ENCODE measurements around the gene CFAP61. TPM values are rescaled to one million over a fixed set of nuclear protein-coding genes. Genes with fewer than 3 reads are reported as not detected.
"Not testable (repeated sequence)": the region's sequence is repeated elsewhere in the genome, so short reads cannot be mapped to it uniquely, and the experiment has no call there.

The CFAP61 gene
- total and polyA plus RNA-seq, 9 donors, result 0.37 to 4.7 (median 2.2) TPM

GRCh38 chr20:20237093-20237959 lies 185.0 kb downstream of the CFAP61 start:
- Histone ChIP-seq H3K4me3 (ENCODE audit: low read length) (no peak overlapping the region), H3K27ac (ENCODE audit: low read length) (no peak overlapping the region), H3K9me3 (replicated peaks; ENCODE audit: control insufficient read depth, low read depth, low read length) (no peaks in the 10 kb centered on the region), H3K27me3 (ENCODE audit: control insufficient read depth, insufficient read depth, low read length) (peaks cover 2% of the 10 kb centered on the region), H3K4me1 (ENCODE audit: control insufficient read depth, insufficient read depth, low read length) (peaks cover 10% of the 10 kb centered on the region), H3K36me3 (ENCODE audit: control insufficient read depth, insufficient read depth, low read length) (no peaks in the 10 kb centered on the region)
- DNase-seq, result peak; percentile 47
- 63% methylated on average over 4 of the region's 11 CpGs for WGBS (ENCODE audit: insufficient coverage)

DNA sequence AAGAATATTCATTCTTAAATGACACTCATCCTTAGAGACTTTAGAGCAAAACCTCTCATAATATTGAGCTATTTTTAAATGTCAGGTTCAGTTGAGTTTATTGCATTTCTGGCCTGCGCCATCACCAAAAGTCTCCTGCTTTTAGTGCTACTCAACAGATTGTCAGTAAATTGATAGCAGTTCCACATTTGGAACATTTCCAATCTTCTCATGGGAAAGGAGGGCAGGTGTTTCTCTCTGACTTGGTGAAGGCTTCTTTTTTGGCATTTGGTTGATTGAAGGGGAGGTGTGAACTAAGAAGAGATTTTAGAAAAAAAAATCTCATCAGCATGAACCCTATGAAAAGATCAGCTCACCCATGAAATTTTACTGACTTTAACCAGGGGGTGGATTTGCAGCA lies 189.6 kb downstream of the CFAP61 start:
- no CpG with 5 or more reads among the region's 1 CpG for WGBS (ENCODE audit: insufficient coverage)
- no peak overlapping the region for H3K27ac ChIP-seq (ENCODE audit: low read length)

GRCh38 chr20:20244384-20244783 lies 192.1 kb downstream of the CFAP61 start:
- not testable (repeated sequence) for H3K4me1 ChIP-seq (ENCODE audit: control insufficient read depth, insufficient read depth, low read length); DNase-seq; H3K4me3 ChIP-seq (ENCODE audit: low read length); H3K27ac ChIP-seq (ENCODE audit: low read length); H3K9me3 ChIP-seq (replicated peaks; ENCODE audit: control insufficient read depth, low read depth, low read length); H3K27me3 ChIP-seq (ENCODE audit: control insufficient read depth, insufficient read depth, low read length); H3K36me3 ChIP-seq (ENCODE audit: control insufficient read depth, insufficient read depth, low read length)
- WGBS (ENCODE audit: insufficient coverage), result 33% methylated on average over 1 of the region's 1 CpG

More for the DNA sequence above, 189.6 kb downstream of the CFAP61 start:
- no peaks in the 10 kb centered on the region for H3K36me3 ChIP-seq (ENCODE audit: control insufficient read depth, insufficient read depth, low read length)
- H3K4me3 ChIP-seq (ENCODE audit: low read length), result no peak overlapping the region
- no peaks in the 10 kb centered on the region for H3K4me1 ChIP-seq (ENCODE audit: control insufficient read depth, insufficient read depth, low read length)
- H3K27me3 ChIP-seq (ENCODE audit: control insufficient read depth, insufficient read depth, low read length), result peaks cover 2% of the 10 kb centered on the region
- no peaks in the 10 kb centered on the region for H3K9me3 ChIP-seq (replicated peaks; ENCODE audit: control insufficient read depth, low read depth, low read length)
- no peak for DNase-seq

DNA sequence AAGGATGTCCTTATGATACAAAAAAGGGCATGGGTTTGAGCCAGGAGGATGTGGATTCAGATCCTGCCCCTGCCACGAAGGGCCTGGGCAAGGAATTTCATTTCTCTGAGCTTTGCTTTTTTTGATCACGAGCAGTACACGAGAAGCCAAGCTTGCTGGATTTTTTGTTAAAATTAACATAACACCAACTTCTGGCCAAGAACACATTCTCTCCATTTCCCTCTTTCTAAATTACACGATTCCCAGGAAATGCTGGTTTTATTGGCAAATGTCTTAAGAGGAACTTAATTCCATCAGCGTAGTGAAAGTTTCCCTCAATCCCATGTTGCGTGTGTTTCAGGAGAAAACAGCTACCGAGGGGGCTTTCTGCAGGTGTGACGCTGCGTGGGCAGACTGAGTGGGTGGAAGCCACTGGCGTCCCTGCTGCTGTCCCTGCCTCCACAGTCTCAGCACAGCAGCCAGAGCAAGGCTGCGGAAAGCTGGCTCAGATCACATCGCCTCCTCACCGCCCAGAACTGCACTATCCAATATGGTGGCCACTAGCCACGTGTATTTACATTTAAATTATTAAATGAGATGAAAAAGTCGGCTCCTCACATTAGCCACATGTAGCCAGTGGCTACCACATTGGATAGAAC lies 194.8 kb downstream of the CFAP61 start:
- Histone ChIP-seq H3K27ac (ENCODE audit: low read length) (no peak overlapping the region), H3K36me3 (ENCODE audit: control insufficient read depth, insufficient read depth, low read length) (no peaks in the 10 kb centered on the region), H3K4me3 (ENCODE audit: low read length) (no peak overlapping the region), H3K4me1 (ENCODE audit: control insufficient read depth, insufficient read depth, low read length) (peaks cover 6% of the 10 kb centered on the region), H3K9me3 (replicated peaks; ENCODE audit: control insufficient read depth, low read depth, low read length) (no peaks in the 10 kb centered on the region), H3K27me3 (ENCODE audit: control insufficient read depth, insufficient read depth, low read length) (no peaks in the 10 kb centered on the region)
- 87% methylated on average over 3 of the region's 15 CpGs for WGBS (ENCODE audit: insufficient coverage)
- DNase-seq, result no peak

DNA sequence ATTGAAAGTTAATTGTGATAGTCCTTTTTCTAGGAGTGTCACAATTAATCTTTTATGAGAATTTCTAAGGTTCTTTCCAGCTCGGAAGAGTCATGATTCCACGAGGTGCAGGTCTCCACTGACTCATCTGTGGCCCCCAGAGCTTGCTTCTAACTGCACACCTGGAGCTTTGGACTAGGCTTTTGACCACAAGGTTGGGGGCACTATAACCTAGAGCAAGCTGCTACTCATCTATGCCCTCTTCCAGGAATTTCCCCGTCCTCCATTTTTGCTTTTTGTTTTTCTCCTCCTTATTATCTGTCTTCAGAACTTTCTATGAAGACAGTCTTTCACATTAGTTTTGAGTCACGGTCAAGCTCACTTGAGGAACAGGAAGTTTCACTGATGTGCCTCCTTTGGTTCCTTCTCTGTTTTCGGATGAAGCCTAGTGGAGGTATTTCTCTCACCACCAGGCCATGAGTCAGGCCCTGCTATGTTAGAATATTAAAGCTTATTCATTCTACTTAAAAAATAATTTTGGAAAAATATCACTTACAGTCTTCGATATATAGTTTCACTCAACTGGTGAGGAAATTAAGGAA lies 196.4 kb downstream of the CFAP61 start:
- H3K4me3 ChIP-seq (ENCODE audit: low read length), result no peak overlapping the region
- no peak for DNase-seq
- no peaks in the 10 kb centered on the region for H3K9me3 ChIP-seq (replicated peaks; ENCODE audit: control insufficient read depth, low read depth, low read length)
- peaks cover 6% of the 10 kb centered on the region for H3K4me1 ChIP-seq (ENCODE audit: control insufficient read depth, insufficient read depth, low read length)
- WGBS (ENCODE audit: insufficient coverage), result 73% methylated on average over 4 of the region's 6 CpGs
- no peaks in the 10 kb centered on the region for H3K36me3 ChIP-seq (ENCODE audit: control insufficient read depth, insufficient read depth, low read length)
- no peaks in the 10 kb centered on the region for H3K27me3 ChIP-seq (ENCODE audit: control insufficient read depth, insufficient read depth, low read length)
- H3K27ac ChIP-seq (ENCODE audit: low read length), result no peak overlapping the region

DNA sequence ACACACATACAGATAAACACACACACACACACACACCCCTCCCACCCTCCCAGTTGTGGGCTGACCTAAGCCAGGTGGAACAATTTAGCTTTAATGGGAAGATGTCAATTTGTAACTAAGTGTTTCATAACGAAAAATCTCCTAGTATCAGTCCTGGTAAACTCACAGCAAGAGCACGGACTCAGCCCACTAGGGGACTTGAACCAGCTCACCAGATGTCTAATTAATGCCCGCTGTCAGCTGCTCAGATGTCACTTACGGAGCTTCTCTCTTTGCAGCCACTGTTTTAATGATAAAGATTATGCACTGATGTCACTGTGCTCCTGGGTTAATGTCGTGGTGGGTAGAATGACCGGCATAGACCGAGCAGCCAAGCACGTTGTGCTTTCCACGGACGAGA lies 199.0 kb downstream of the CFAP61 start:
- Histone ChIP-seq H3K27me3 (ENCODE audit: control insufficient read depth, insufficient read depth, low read length) (no peaks in the 10 kb centered on the region), H3K9me3 (replicated peaks; ENCODE audit: control insufficient read depth, low read depth, low read length) (no peaks in the 10 kb centered on the region), H3K36me3 (ENCODE audit: control insufficient read depth, insufficient read depth, low read length) (no peaks in the 10 kb centered on the region), H3K27ac (ENCODE audit: low read length) (no peak overlapping the region), H3K4me3 (ENCODE audit: low read length) (no peak overlapping the region), H3K4me1 (ENCODE audit: control insufficient read depth, insufficient read depth, low read length) (peaks cover 6% of the 10 kb centered on the region)
- 76% methylated on average over 8 of the region's 10 CpGs for WGBS (ENCODE audit: insufficient coverage)
- no peak for DNase-seq

- Histone ChIP-seq H3K9me3 (replicated peaks; ENCODE audit: control insufficient read depth, low read depth, low read length) (no peaks in the 10 kb centered on the region), H3K36me3 (ENCODE audit: control insufficient read depth, insufficient read depth, low read length) (no peaks in the 10 kb centered on the region), H3K27ac (ENCODE audit: low read length) (no peak overlapping the region), H3K27me3 (ENCODE audit: control insufficient read depth, insufficient read depth, low read length) (no peaks in the 10 kb centered on the region), H3K4me1 (ENCODE audit: control insufficient read depth, insufficient read depth, low read length) (peaks cover 6% of the 10 kb centered on the region), H3K4me3 (ENCODE audit: low read length) (no peak overlapping the region)
- whole genome bisulfite sequencing (ENCODE audit: insufficient coverage), result 55% methylated on average over 3 of the region's 8 CpGs
- DNase-seq, result no peak
Observed at GRCh38 chr20:20251836-20252235, 199.5 kb downstream of the CFAP61 start.

DNA sequence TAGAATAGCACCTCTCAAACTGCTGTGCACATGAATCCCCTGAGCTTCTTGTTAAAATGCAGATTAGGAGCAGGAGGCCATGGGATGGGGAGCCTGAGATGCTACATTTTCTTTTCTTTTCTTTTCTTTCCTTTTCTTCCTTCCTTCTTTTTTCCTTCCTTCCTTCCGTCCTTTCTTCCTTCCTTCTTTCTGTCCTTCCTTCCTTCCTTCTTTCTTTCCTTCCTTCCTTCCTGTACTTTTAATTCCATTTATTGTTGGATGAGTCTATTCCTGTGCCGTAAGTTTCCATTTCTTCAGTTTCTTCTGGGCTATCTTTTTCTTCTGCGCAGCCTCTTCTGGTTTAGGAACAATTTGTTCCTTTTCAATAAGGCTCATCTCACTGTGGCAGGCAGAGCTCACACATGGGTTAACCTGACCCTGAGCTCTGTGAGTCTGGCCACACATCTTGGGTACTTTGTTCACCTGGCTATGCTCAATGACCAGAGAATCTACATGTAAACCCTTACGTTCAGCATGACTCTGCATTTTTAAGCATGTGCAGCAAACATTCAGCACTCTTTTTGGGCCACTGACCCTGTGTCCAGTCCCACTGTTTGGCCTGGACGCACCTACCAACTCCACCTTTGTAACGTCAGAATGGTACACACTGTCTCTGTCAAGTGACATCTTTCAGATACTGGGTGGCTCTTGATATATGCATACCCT lies 200.9 kb downstream of the CFAP61 start:
- no peaks in the 10 kb centered on the region for H3K36me3 ChIP-seq (ENCODE audit: control insufficient read depth, insufficient read depth, low read length)
- H3K9me3 ChIP-seq (replicated peaks; ENCODE audit: control insufficient read depth, low read depth, low read length), result no peaks in the 10 kb centered on the region
- no peak overlapping the region for H3K4me3 ChIP-seq (ENCODE audit: low read length)
- H3K27ac ChIP-seq (ENCODE audit: low read length), result no peak overlapping the region
- no peaks in the 10 kb centered on the region for H3K27me3 ChIP-seq (ENCODE audit: control insufficient read depth, insufficient read depth, low read length)
- 82% methylated on average over 4 of the region's 6 CpGs for WGBS (ENCODE audit: insufficient coverage)
- peaks cover 6% of the 10 kb centered on the region for H3K4me1 ChIP-seq (ENCODE audit: control insufficient read depth, insufficient read depth, low read length)
- no peak for DNase-seq

GRCh38 chr20:20253744-20254330 lies 201.5 kb downstream of the CFAP61 start:
- 33% methylated on average over 1 of the region's 6 CpGs for WGBS (ENCODE audit: insufficient coverage)
- DNase-seq, result no peak

More at GRCh38 chr20:20253744-20254330, 201.5 kb downstream of the CFAP61 start:
- H3K27ac ChIP-seq (ENCODE audit: low read length), result no peak overlapping the region
- no peaks in the 10 kb centered on the region for H3K27me3 ChIP-seq (ENCODE audit: control insufficient read depth, insufficient read depth, low read length)
- H3K4me1 ChIP-seq (ENCODE audit: control insufficient read depth, insufficient read depth, low read length), result peaks cover 6% of the 10 kb centered on the region
- no peaks in the 10 kb centered on the region for H3K9me3 ChIP-seq (replicated peaks; ENCODE audit: control insufficient read depth, low read depth, low read length)
- H3K36me3 ChIP-seq (ENCODE audit: control insufficient read depth, insufficient read depth, low read length), result no peaks in the 10 kb centered on the region
- H3K4me3 ChIP-seq (ENCODE audit: low read length), result no peak overlapping the region

Data from muscle of leg (tissue), 11 donors.